Measurements from ENCODE around the gene KASH5. TPM values are rescaled to one million over a fixed set of nuclear protein-coding genes. Genes with fewer than 3 reads are reported as not detected.

Gene KASH5
- total and polyA plus RNA-seq, 2 of the 13 experiments (the other 11 are each of a cell fraction or from before 2014, with no cell fraction given): not detected

DNA sequence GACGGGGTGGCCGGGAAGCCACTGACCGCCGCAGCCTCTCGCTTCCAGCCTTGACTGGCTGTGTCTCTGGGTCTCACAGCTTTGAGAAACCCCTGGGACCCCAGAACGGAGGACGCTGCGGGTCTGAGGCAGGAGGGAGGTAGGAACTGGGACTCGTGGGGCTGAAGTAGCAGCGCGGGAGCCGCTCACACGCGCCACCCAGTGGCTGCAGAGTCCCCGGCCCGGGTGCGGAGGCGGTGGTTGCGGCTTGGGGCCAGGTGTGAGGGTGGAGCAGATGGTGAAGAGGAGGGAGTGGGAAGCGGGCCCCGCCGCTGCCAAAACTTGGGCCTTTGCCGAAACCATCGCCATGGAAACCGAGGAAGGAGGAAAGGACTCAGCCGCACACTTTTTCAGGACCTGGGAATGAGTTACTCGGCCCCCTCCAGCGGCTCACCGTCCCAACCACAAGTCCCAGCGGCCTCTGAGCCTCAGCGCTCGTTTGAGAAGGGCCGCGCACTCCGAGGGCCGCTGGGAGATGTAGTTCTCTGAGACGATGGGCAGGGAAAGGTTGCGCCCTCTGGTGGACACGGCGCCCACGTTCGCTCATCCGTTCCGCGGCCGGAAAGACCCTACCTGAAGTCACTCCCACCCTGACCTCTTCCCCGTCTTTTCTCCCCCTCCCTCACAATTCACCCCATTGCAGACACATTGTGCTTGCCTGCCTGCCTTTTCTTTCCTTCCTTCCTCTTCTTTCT lies 55.5 kb downstream of the KASH5 start (continued):
- TF ChIP-seq SNAPC2 (CRISPR knock-in tag; IDR thresholded peaks at IDR 0.05): no peak
- no peak for TF ChIP-seq SRSF4 (IDR thresholded peaks at IDR 0.05; ENCODE audit: low read depth, low read length, poor library complexity, severe bottlenecking)
- TF ChIP-seq HIVEP1 (CRISPR knock-in tag; IDR thresholded peaks at IDR 0.05): peak; percentile 71; the same call in 1 of the 2 replicates
- TF ChIP-seq ARHGAP35 (CRISPR knock-in tag; IDR thresholded peaks at IDR 0.05; ENCODE audit: borderline replicate concordance): no peak; the same call in 1 of the 2 replicates
- 0 out of 2 replicates have a peak, but pooled peaks have one; percentile 46 for TF ChIP-seq NR1H2 (CRISPR knock-in tag; IDR thresholded peaks at IDR 0.05; ENCODE audit: borderline replicate concordance, low read depth)
- TF ChIP-seq MED1 (CRISPR knock-in tag; IDR thresholded peaks at IDR 0.05): peak; percentile 10; the same call in 1 of the 2 replicates
- peak; percentile 94; the same call in 1 of the 2 replicates for TF ChIP-seq ZNF598 (CRISPR knock-in tag; IDR thresholded peaks at IDR 0.05; ENCODE audit: borderline replicate concordance)
- no peak for TF ChIP-seq IKZF1 (IDR thresholded peaks at IDR 0.05)
- 0 out of 2 replicates have a peak, but pooled peaks have one; percentile 12 for TF ChIP-seq NR2F6 (IDR thresholded peaks at IDR 0.05)
- TF ChIP-seq NR2F6 (CRISPR knock-in tag; IDR thresholded peaks at IDR 0.05): no peak; the same call in 1 of the 2 replicates
- no peak for TF ChIP-seq ZNF746 (CRISPR knock-in tag; IDR thresholded peaks at IDR 0.05)
- TF ChIP-seq ZBTB43 (CRISPR knock-in tag; conservative IDR thresholded peaks at IDR 0.05): no peak
- TF ChIP-seq PHF8 (CRISPR knock-in tag; IDR thresholded peaks at IDR 0.05): peak; percentile 55
- TF ChIP-seq CREBL2 (CRISPR knock-in tag; IDR thresholded peaks at IDR 0.05; ENCODE audit: borderline replicate concordance): 0 out of 2 replicates have a peak, but pooled peaks have one; percentile 56
- 0 out of 2 replicates have a peak, but pooled peaks have one; percentile 64 for TF ChIP-seq ZNF556 (CRISPR knock-in tag; IDR thresholded peaks at IDR 0.05; ENCODE audit: borderline replicate concordance)
- TF ChIP-seq, protein P1, sequence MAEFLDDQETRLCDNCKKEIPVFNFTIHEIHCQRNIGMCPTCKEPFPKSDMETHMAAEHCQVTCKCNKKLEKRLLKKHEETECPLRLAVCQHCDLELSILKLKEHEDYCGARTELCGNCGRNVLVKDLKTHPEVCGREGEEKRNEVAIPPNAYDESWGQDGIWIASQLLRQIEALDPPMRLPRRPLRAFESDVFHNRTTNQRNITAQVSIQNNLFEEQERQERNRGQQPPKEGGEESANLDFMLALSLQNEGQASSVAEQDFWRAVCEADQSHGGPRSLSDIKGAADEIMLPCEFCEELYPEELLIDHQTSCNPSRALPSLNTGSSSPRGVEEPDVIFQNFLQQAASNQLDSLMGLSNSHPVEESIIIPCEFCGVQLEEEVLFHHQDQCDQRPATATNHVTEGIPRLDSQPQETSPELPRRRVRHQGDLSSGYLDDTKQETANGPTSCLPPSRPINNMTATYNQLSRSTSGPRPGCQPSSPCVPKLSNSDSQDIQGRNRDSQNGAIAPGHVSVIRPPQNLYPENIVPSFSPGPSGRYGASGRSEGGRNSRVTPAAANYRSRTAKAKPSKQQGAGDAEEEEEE (CRISPR knock-in tag; IDR thresholded peaks at IDR 0.05; ENCODE audit: borderline replicate concordance): no peak
- no peak for TF ChIP-seq LCORL (IDR thresholded peaks at IDR 0.05)
- peak; percentile 61 for TF ChIP-seq LCORL (CRISPR knock-in tag; IDR thresholded peaks at IDR 0.05)
- TF ChIP-seq IRF9 (CRISPR knock-in tag; IDR thresholded peaks at IDR 0.05; ENCODE audit: borderline replicate concordance): peak; percentile 37; the same call in 1 of the 2 replicates
- peak; percentile 98 for TF ChIP-seq SUZ12 (IDR thresholded peaks at IDR 0.05; ENCODE audit: low read depth, low read length)
- TF ChIP-seq, protein P2, sequence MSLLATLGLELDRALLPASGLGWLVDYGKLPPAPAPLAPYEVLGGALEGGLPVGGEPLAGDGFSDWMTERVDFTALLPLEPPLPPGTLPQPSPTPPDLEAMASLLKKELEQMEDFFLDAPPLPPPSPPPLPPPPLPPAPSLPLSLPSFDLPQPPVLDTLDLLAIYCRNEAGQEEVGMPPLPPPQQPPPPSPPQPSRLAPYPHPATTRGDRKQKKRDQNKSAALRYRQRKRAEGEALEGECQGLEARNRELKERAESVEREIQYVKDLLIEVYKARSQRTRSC (CRISPR knock-in tag; IDR thresholded peaks at IDR 0.05; ENCODE audit: low read depth): no peak
- TF ChIP-seq DNMT3B (CRISPR knock-in tag; conservative IDR thresholded peaks at IDR 0.05): no peak

Measured in HepG2 (cell line).